HT-29 (cell line): ENCODE data around the gene CHST7. TPM values are rescaled to one million over a fixed set of nuclear protein-coding genes. Genes with fewer than 3 reads are reported as not detected.

ENCODE experiments used
- DNase-seq: peaks from one replicate; pipeline ENCODE4 v3.0.0-alpha.2; 2015; ENCODE audit warnings: low spot score
- small RNA-seq: library from RNA; depleted of rRNA; stranded (forward); fragments of <200 nt; gene quantifications from one replicate; pipeline ENCODE3, GENCODE V24; 2014
- total RNA-seq: library from RNA; depleted of rRNA; stranded (reverse); fragments of >200 nt; shearing (Covaris generic); gene quantifications from 2 replicates; pipeline ENCODE4 v1.2.3, GENCODE V29; 2014; rRNA removed

Gene CHST7
- total RNA-seq, 1 experiment from 2014 or later = 2.3 TPM

DNA sequence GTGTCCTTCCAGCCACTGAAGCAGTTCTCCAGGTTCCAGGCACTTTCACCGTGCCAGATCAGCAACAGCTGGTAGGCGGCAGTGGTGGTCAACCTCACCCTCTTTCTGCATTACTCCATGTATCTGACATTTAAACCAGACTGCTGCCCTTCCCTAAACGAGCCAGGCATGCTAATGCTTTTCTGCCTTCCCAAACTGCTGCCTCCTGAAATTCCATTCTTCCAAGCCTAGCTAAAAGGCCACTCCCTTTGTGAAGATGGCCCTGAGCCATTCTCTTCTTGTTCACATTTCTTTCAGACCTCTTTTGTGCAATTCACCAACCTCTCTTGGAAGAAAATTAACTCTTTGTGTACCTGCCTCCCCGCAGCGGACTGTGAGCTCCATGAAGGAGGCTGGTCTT is 73.7 kb downstream of the CHST7 start:
- no peak for DNase-seq

Small RNAs within 50 kb of the gene (small RNA-seq; reads per million reads assigned to genes)
- gene RF00017 = not detected

Other genes starting within 250 kb of the CHST7 start
- gene ZNF674, start 28.3 kb upstream of the CHST7 start, total RNA-seq = 2.6 and 4.0 TPM in 2 replicates
- gene SLC9A7, start 185.4 kb downstream of the CHST7 start, total RNA-seq = 26.9 and 30.4 TPM in 2 replicates